GM10266 (cell line): ENCODE data around the gene CLEC16A.

ENCODE experiments used
- DNase-seq: peaks from one replicate; pipeline ENCODE4 v3.0.0; 2012; ENCODE audit errors: extremely low spot score
- TF ChIP-seq, protein P1 (sequence below): IDR thresholded peaks from 2 replicates; pipeline ENCODE4 v1.5.1; 2012; ENCODE audit warnings: mild to moderate bottlenecking, low read depth; ENCODE audit not compliant: control insufficient read depth, insufficient read depth; ENCODE audit errors: missing control alignments

CLEC16A gene

DNA sequence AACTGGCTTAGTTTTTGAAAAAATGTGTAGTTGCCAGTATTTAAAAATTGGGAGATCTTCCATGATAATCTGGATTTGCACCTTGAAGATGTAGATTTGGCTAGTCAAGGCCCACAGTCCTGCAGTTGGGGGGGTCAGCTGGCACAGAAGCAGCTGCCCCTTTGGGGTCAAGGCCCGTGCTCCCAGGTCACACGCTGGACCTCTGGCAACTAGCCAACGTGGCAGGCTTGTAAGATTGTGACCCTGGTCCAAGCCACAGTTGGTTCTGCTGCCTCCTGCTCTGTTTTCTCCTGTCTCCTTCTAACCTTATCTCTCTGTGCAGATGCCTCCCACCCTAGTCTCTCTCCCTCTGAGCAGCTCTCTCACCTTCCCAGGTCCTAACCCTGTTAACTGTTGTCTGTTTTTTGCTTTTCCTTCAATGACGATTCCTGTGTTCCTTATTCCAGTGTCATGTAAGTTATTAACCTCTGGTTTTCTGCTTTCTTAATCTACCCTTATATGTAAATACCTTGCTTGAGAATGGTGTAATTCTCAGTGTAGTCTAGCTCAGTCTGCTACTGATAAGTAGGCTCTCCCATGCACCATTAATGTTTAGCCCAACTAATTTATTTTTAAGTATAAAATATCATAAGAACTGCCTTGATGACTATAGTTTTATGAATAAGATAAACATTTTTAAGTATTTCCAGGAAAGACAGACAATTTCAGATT is 27.9 kb downstream of the CLEC16A start:
- TF ChIP-seq, protein P1, sequence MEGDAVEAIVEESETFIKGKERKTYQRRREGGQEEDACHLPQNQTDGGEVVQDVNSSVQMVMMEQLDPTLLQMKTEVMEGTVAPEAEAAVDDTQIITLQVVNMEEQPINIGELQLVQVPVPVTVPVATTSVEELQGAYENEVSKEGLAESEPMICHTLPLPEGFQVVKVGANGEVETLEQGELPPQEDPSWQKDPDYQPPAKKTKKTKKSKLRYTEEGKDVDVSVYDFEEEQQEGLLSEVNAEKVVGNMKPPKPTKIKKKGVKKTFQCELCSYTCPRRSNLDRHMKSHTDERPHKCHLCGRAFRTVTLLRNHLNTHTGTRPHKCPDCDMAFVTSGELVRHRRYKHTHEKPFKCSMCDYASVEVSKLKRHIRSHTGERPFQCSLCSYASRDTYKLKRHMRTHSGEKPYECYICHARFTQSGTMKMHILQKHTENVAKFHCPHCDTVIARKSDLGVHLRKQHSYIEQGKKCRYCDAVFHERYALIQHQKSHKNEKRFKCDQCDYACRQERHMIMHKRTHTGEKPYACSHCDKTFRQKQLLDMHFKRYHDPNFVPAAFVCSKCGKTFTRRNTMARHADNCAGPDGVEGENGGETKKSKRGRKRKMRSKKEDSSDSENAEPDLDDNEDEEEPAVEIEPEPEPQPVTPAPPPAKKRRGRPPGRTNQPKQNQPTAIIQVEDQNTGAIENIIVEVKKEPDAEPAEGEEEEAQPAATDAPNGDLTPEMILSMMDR = no peak
- DNase-seq = no peak

DNA sequence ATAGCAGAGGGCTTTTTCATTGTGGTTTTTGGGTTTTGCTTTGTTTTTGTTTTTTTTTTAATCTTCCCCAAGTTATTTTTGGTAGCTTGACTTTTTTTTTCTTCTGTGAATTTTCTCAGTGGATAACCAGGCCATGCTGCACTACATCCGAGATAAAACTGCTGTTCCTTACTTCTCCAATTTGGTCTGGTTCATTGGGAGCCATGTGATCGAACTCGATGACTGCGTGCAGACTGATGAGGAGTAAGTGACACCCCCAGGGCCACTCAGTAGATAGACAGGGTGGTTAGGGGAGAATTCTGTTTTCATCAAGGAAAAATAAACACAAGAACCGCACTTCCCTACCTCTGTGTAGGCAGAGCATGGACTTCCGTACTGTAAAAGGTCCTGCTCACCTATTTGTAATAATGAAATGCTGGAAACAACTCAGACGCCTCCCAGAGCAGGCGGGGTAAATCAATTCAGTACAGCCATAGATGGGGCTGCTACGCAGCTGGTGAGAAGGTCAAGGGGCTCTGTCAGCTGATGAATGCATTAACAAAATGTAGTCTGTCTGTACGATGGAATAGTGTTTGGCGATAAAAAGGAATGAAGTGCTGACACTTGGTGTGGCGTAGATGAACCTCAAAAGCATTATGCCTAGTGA is 28.6 kb downstream of the CLEC16A start:
- DNase-seq = no peak
- TF ChIP-seq, protein P1 = no peak

DNA sequence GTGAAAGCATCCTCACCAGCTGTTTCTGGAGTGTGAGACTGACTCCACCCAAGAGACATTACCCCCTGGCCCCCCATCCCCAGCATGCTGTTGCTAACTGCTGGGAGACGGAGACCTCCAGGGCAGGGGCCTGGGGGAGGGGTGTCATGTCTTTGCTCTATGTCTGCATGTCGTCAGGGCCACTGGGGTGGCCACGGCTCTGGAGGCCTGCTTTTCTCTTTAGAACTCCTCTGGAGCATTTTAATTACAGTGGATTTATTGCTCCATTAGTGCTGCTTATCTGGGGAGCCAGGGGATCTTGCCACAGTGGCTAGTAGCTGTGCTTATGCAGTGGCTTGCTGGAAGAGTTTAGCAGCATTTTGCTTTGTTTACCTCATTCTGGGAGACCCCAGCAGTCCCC is 32.3 kb downstream of the CLEC16A start:
- TF ChIP-seq, protein P1 = no peak
- no peak for DNase-seq

DNA sequence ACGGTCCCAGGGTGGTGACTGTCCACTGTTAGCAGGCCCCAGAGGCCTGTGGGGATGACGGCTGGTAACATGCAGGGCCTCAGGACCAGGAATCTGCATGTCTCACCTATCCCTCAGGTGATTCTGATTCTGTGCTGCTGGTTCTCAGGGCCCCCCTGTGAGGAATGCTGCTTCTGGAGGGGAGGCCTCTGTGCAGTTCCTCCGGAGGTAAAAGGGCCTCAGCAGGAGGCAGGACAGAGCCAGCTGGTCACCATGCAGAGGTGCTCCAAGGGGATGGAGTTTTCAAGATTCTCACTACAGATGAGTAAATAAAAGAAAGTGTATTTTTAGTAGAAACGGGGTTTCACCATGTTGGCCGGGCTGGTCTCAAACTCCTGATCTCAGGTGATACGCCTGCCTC is 33.8 kb downstream of the CLEC16A start:
- DNase-seq = no peak
- TF ChIP-seq, protein P1 = no peak

DNA sequence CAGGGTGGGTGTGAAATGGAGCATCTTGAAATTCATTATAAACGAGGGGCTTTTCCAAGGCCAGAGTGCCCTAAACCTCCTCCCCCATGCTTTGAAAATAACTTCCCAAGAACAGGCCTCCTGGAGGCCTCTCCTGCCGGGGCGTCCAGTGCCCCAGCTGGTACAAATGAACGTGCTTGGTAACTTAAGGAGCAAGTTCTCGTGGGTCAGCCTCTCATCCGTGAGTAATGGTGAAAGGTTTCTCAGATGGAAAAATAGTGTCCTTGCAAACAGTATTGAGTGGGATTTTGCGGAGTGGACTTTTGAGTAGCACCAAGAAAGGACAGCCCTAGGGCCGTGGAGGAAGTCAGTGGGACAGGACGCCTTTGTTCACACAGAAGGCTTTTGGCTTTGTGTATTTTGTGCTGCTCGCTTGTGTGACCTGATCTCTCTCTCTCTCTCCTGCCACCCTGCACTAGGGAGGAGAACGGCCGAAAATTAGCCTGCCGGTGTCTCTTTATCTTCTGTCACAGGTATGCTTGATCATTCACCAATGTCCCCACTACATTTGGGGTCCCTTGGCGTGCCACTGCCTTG is 34.6 kb downstream of the CLEC16A start:
- TF ChIP-seq, protein P1 = no peak
- no peak for DNase-seq

DNA sequence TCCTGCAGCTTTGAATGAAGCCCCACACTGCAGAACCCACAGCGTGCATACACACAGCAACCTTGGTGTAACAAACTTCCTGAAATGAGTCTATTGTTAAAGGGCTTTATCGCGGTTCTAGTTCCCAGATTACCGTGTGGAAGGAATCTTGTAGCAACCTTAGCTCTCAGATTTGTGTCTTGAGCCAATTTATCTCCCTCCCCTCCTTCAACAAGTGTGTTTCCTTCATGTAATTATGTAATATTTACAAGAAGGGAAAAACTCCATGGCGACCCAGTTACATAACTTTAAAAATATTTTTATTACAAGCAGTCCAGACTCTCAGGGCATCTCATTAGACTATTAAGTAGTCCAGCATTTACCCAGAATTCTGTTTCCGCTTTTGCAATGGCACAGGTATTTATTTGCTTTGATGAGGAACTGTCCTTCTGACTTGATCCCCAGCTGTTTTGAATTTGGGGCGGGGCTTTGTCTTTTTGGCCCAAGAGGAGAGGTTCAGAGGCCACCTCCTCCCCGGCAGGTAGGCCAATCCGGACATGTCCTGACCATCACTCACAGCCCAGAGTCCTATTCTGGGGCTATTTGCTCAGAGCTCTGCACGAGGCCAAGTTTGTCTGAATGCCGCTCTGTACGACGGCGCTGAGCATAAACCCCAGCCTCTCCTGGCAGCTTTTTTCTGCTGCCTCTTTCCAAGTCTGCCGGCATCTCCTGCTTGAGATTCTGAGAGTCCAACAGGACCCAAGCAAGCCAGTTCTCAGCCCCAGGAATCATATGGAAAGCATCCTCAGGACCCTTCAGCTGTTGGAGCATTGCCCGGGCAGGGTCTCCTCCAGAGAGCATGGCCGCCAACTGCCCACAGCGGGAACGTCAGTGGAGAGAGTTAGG is 35.6 kb downstream of the CLEC16A start:
- TF ChIP-seq, protein P1 = no peak
- no peak for DNase-seq
